Left cardiac atrium (tissue), 4 donors: ENCODE results near the gene NEDD4. TPM values are rescaled to one million over a fixed set of nuclear protein-coding genes. Genes with fewer than 3 reads are reported as not detected.
"Not testable (repeated sequence)": the region's sequence is repeated elsewhere in the genome, so short reads cannot be mapped to it uniquely, and the experiment has no call there.

ENCODE experiments used
- ATAC-seq, 2 donors: fragments of 200-7000 bp; cut with Tn5 transposase; one replicate each; pipeline ENCODE4 v1.9.1; 2020; ENCODE audit warnings: mild to moderate bottlenecking in 2 of 2, moderate library complexity in 2 of 2
- DNase-seq: peaks from one replicate; pipeline ENCODE4 v3.0.0-alpha.2; 2020
- intact Hi-C, 2 donors: fragments of 100-400 bp; cut with DNase I; formaldehyde crosslinking; loops; one replicate each; pipeline versions ENCODE4 v1.14.1 to v1.15.1; 2022 to 2023
- total RNA-seq, 2 donors: library from RNA; stranded (reverse); fragmentation: NEBNext Ultra II Directional; extraction: Animal tissue kit (Norgen Biotek cat#: 25700); gene quantifications; one replicate each; pipeline ENCODE4 v1.2.1, GENCODE V29; 2021
- donor health status: DM: no; HTN: yes; CAD: no.
- donor health status: DM: no; HTN: yes; CAD: no; lungs with severe emphysema.
- donor health status: DM: yes; HTN: yes; CAD: no.
- donor health status: Dilated cardiomyopathy.

The NEDD4 gene
- total RNA-seq, 2 donors from 2014 or later = 9.7 to 10.5 TPM

DNA sequence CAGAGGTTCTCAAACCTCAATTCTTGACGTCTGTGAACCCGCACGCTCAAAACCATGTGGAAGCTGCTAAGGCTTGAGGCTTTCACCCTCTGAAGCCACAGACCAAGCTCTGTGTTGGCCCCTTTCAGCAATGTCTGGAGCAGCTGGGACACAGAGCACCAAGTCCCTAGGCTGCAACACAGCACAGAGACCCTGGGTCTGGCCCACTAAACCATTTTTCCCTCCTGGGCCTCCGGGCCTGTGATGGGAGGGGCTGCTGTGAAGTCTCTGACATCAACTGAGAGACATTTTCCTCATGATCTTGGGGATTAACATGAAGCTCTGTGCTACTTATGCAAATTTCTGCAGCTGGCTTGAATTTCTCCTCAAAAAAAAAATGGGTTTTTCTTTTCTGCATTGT is 21.3 kb upstream of the NEDD4 start:
- no peak for DNase-seq
- no peak for ATAC-seq
- intact Hi-C loops = no loop called here

DNA sequence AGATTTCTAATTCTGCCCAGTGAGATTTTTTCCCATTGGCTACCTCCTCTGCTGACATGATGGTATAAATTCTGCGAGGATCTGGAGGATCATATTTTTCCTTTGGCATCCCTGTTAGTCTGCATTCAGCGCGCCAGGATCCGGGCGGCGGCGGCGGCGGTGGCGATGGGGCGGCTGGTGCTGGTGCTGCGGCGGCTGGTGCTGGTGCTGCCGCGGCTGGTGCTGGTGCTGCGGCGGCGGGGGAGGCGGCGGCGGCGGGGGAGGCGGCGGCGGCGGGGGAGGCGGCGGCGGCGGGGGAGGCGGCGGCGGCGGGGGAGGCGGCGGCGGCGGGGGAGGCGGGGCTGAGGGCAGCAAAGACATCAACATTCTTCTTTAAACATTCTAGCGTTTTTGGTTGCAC is 13.6 kb upstream of the NEDD4 start:
- peak; percentile 22 for DNase-seq
- ATAC-seq, intact Hi-C loops: not testable (repeated sequence)

DNA sequence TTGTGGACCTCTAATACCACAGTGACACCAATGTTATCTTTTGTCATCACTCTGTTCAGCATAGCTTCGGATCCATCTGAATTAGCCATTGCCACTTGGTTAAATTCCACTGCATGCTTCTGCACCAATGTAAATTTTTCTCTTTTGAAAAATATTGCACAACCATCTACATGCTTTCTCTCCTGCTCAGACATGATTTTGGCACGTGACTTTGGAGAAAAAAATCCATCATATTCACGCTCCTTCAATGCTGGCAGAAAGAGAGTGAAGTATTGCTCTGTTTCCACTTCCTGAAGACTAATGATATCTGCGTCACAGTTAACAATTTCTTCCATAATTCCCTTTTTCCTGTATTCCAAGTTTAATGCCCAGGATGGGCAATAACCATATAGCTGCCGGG is 13.0 kb upstream of the NEDD4 start:
- intact Hi-C loops, ATAC-seq, DNase-seq: not testable (repeated sequence)

DNA sequence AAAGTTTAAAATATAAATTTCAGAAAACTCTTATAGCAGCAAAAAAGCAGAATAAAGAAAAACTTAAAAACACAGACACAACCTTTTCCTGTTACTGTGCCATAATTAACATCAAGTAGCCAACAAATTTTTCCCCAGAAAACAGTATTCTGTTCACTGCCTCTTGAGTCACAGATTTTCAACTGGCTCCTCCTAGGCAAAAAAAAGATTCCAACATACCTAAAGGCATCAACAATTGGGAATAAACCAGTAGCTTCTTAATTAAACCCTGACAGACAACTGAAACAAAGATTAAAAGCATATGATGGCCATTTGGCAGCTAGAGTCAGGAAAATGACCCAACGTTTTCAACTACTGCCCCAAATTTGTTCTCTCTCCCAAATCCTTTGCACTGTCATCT is 10.9 kb upstream of the NEDD4 start:
- intact Hi-C loops, DNase-seq, ATAC-seq: not testable (repeated sequence)

DNA sequence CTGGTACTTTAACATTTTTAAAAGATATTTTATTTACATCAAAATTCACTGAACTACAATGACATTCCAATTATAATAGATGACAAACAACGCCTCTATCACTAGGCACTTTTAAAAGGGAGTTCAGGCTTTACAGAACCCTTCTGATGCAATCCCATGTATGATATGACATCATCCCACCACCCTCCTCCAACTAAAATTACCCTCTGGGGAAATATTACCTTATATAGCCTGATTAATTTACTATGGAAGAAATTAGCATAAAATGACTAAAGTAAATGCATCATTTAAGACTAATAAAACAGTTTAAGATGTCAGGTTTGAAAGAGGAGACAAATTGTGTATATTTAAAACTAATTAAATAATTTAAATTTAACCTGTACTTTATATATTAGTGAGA is 10.4 kb upstream of the NEDD4 start:
- intact Hi-C loops, DNase-seq, ATAC-seq: not testable (repeated sequence)

DNA sequence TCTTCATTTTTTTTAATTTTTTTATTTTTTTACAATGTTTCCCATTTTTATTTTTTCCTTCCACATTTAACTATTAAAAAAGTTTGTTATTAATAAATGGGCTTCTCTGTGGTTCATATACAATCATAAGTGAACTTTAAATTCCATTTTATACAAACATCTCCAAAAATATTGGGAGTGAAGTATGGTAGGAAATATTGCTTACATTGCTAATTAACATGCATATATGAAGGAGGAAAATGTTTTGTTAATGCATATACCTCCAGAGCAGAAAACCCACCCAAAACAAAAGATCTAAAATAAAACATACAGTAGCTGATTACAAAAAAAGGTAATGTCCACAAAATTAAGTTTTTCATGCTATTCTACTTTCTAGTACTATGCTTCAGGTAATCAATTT is 9.9 kb upstream of the NEDD4 start:
- ATAC-seq, DNase-seq, intact Hi-C loops: not testable (repeated sequence)

DNA sequence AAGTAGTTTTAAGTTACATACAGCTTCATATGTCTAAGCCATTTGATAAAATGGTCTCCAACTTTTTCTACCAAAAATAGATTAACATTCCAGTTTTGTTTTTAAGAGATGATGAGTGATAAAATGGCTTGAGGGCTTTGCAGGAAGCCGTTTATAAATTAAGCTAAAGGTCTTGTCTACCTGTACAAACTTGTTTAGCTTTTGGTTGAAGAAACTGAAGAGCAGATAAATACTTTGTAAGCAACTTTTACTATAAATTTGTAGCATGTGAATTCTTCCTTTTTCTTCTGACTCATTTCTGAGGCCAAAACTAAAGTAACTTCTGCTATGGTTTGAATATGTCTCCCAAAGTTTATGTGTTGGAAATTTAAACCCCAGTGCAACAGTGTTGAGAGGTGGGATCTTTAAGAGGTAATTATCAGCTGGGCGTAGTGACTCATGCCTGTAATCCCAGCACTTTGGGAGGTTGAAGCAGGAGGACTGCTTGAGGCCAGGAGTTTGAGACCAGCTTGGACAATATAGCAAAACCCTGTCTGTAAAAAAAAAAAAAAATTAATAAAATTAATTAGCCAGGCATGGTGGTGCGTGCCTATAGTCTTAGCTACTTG is 8.2 kb upstream of the NEDD4 start:
- ATAC-seq (no peak), DNase-seq (no peak)
- intact Hi-C loops = no loop called here

DNA sequence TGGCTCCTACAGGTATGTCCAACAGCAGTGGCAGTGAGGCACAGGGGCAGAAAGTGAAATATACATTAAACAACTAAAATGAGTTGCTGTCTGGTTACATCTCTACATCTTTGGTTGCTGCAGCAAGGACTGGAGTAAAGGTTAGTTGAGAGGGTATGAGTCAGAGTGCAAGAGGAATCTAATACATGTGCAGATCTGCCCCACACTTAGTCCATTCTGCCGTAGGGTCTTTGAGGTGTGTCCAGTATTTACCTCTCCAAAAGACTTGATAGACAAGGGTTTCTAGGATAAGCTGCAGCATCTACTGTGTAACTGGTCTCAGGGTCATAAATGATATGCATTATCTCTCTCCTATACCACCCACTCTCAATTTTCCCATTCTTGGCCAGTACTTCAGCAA is 6.2 kb upstream of the NEDD4 start:
- intact Hi-C loops = no loop called here

DNA sequence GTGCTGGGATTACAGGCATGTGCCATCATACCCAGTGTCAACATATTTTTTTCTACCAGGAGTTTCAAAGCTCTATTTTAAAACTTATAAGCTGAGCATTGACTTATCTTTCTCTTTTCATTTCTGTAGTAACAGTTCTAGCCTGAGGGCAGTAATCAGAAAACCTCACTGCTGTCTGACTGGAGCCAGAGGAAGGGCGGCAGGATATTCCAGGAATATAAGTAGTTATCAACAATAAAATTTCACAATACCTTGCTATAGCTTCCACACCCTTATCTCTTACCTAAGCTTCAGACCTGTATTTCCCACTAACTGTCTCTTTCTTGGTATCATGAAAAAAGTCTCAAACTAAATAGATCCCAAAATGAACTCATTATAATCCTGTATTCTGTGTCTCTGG is 5.1 kb upstream of the NEDD4 start:
- no peak for DNase-seq
- intact Hi-C loops = no loop called here
- ATAC-seq = no peak

More for the DNA sequence above, 6.2 kb upstream of the NEDD4 start:
- ATAC-seq (no peak), DNase-seq (no peak)

DNA sequence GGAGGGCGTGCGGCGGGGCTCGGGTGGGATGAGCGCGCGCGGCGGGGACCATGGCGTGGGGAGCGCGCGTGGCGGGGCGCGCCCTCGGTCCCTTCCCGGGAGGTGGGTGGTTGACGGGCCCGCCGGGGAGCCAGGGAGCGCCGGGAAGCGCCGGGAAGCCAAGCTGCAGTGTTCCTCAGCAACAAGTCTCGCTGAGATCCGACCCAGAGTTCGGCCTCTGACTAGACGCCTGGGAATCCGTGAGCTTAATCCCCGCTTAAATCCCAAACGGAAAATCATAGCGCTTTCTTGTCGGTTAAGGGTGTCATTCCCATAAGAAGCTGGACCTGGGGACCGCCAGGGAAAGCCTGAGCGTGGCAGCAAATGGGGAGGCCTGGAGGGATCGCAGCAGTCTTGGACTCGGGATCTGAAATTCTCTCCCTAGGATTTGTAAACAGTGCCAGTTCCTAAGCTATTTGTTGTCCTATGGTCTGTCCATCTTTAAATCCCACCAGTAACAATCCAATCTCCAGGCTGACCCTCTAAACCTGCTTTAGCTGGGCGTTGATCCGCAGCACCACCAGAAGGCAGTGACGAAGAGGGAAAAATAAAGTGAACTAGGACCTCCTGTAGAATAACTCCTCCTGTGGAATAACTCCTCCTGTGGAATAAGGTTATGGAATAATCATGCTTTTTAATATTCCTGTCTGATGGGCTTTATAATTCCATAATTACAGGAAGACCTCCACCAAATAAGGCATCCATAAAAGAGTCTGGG is 570 bp upstream of the NEDD4 start:
- intact Hi-C loops = no loop called here
- no peak for DNase-seq
- peak; percentile 2 to 5 for ATAC-seq

DNA sequence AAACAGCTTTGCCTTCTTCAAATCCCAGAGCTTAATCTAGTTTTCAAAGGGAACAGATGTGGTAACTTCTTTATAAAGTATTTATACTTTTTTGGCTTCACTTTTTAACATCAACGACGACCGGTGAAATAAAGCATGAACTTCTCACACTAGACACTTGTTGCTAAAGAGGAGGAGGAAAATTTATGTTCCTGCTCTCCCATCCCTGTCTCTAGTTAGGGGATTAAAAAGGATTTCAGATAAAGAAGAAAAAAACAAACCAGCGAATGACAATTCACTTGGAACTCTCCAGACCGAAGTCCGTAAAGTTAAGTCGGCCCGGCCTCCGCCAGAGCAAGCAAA is 672 bp downstream of the NEDD4 start:
- no peak for DNase-seq
- intact Hi-C loops = no loop called here
- ATAC-seq = no peak

DNA sequence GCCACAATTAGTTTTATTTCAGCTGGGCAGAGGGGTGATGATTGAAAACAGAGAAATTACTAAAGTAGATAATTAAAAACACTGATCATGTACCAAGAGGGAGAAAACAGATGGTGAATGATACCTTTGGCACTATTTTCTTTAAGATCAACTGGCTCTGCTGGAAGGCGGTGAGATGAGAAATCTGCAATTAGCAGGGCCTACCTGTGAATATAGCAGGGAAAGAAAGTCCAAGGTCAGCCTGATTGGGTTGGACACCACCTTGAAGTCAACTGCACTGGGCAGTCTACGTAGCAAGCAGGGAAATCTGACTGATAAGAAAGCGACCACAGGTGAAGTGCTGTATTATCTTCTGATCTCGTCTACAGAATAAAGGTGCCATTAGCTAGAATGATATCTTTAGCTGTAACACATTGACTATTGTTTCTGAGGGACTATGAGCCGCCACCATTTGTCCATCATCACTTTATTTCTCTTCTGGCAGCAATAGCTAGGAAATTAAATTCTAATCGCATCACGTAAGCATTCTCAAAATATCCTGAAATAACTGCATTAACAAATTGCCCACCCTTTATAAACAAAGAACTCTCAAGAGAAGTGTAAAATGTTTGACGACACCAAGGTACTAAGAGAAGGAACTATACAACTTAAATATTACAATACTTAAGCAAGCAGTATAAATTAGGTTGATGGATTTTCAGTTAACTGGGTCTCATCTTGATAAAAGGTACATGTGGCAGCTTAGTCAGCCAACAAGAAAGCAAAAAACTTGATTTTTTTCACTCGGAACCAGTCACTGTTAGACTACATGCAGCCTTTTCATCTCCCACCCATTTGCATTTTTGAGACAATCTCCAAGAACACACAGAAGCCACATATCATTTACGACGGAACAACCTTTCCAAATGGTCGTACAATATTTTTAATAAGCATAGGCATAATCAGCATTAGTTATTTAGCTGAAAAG is 1.3 kb downstream of the NEDD4 start:
- DNase-seq (no peak), ATAC-seq (no peak)
- intact Hi-C loops = no loop called here

DNA sequence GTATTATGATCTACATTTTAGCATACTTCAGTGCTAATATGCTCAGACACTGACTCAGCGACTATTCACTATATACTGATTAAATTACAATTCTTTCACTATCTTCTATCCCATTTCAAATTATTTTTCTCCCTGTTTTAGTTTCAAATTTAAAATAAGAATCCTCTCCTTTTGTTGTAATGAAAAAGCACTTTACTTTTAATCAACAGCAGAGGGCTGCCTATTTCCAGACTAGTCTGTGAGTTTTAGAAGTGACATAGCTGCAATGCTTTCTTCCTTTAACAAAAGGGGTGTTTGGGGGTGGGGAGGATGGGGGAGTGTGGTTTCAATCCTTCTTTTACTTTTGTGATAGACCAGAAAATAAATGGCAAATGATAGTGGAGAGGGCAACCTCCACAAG is 2.4 kb downstream of the NEDD4 start:
- no peak for DNase-seq
- no peak for ATAC-seq
- intact Hi-C loops = no loop called here

DNA sequence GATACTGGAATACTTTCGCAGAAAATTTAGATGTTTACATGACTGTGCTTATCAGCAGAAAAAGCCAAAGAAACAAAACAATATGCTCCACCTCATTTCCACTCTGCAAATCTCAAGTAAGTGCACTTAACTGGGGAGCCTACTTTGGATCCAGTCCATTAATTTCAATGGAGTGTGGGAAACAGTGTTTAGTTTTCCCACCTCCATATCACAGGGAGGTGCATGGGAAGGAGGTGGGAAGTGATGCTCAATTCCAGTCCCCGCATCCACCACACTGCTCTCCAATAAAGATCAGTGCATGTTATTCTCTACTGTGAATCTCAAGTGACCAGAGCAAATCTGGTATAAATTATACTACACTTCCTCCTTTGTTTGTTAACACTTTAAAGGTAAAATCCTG is 2.9 kb downstream of the NEDD4 start:
- ATAC-seq (no peak), DNase-seq (no peak)
- intact Hi-C loops = no loop called here

DNA sequence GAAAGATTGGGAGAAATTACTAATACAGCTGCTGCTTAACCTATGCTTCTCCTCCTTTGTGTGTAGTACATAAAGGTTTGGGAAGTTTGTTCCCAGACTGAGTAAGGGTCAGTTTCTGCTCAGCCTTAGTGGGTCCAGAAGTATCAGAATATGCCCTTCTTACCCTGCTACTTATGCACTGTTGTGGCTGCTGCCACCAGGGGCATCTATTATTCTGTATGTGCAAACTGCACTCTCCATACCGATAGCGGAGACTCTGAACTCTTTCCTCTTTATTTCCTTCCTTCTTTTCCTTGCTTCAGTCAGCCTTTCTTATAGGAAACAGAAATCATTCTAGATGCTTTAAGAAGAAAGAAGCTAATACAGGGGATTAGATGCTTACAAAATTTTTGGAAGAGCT is 4.0 kb downstream of the NEDD4 start:
- no peak for DNase-seq

DNA sequence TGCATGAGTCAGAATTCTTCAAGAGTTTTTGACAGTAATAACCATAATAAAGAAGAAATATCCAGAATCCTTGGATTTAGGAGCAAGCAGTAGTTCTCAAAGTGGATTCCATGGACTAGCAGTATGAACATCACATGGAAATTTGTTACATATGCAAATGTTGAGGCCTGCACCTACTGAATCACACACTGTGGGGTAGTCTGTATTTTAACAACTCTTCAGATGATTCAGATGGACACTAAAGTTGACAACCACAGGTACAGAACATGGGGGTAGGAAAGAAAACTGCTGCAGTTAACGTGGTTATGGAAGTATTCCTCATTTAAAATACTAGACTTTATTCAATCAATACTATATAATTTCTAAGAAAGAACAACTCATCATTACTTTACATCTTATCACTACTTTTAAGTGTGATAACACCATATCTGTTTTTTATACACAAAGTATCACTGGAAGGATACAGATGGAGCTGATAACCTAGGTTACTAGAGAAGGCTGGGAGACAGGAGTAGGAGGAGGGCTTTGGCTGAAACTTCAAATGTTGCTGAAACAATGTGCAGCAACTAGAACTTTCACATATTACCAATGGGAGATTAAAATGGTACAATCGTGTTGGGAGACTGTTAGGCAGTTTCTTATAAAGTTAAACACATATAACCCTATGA is 11.7 kb downstream of the NEDD4 start:
- no peak for DNase-seq
- ATAC-seq = no peak
- intact Hi-C loops = no loop called here

More for the DNA sequence above, 4.0 kb downstream of the NEDD4 start:
- intact Hi-C loops = no loop called here
- ATAC-seq = no peak

DNA sequence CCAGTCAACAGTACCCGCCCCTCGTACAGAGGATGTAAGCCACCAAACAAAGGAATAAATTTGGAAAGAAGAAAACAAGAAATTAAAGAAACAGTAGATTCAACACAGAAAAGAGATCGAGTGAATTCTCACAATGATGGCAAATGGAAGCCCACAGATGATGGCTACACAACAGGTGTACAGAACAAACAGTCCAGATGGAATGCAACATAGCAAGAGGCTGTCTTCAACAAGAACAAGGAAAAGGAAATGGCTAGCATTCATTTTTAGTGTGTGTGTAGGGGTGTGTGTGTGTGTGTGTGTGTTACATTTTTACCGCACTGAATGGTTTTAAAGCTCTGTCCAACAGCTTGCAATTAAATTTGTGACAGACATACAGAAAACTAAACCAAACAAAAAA is 12.9 kb downstream of the NEDD4 start:
- ATAC-seq (no peak), DNase-seq (no peak)
- intact Hi-C loops = no loop called here

DNA sequence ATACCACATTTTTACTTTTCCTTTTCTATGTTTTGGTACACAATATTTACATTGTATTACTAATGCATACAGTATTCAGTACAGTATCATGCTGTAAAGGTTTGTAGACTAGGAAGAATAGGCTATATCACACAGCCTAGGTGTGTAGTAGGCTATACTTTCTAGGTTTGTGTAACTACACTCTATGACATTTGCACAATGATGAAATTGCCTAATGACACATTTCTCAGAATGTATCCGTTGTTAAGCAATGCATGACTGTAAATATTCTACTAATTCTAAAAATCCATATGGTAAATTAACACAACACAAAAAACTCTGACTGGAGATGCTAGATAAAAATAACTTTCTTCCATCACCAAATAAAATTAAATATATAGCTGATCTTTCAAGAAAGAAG is 16.2 kb downstream of the NEDD4 start:
- ATAC-seq = no peak
- intact Hi-C loops = no loop called here

DNA sequence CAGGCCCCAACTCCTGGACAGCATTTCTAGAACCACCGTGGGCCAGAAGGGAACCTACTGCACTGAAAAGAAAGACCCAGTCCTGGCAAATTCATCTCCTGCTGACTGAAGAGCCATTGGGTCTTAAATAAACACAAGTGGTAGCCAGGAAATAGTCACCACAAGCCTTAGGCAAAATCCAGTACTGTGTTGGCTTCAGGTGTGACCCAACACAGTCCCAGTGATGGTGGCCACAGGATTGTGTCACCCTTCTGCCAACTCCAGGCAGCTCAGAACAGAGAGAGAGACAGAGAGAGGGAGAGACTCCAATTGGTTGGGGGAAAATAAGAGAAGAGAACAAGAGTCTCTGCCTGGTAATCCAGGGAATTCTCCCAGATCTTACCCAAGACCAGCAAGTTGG is 23.1 kb downstream of the NEDD4 start:
- no peak for DNase-seq
- intact Hi-C loops = no loop called here
- ATAC-seq = no peak

More for the DNA sequence above, 16.2 kb downstream of the NEDD4 start:
- DNase-seq = no peak
